LHCN-M2 (cell line): ENCODE measurements around the gene BORCS6. TPM values are rescaled to one million over a fixed set of nuclear protein-coding genes. Genes with fewer than 3 reads are reported as not detected.

Source experiments
- DNase-seq: peaks from one replicate; pipeline ENCODE4 v3.0.0-alpha.2; 2012; ENCODE audit warnings: low read depth
- total RNA-seq: library from RNA; depleted of rRNA; stranded (reverse); fragments of >200 nt; gene quantifications from 2 replicates; pipeline ENCODE4 v1.2.3, GENCODE V29; 2014

BORCS6 gene
- total RNA-seq, 1 experiment from 2014 or later: 6.9 TPM

DNA sequence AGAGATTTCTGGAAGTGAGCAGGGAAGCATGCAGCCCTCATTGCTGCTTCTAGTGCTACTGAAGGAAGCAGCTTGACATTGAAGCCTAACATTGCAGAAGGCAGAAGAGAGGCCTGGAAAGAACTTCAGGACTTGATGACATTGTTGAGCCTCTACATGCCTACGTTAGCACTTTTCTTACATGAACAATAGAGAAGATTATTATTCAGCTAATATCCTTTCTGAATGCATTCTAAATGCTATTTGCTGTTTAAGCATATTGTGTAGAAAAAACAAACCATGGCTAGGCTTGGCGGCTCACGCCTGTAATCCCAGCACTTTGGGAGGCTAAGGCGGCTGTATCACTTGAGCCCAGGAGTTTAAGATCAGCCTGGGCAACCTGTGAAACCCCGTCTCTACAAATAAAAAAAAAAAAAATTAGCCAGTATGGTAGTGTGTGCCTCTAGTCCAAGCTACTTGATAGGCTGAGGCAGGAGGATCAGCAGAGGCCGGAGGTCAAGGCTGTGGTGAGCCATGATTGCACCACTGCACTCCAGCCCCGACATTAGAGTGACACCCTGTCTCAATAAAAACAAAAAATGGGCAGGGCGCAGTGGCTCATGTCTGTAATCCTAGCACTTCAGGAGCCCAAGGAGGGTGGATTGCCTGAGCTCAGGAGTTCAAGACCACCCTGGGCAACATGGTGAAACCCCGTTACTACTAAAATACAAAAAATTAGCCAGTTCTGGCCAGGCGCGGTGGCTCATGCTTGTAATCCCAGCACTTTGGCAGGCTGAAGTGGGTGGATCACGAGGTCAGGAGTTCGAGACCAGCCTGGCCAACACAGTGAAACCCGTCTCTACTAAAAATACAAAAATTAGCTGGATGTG lies 22.6 kb upstream of the BORCS6 start:
- DNase-seq: peak; percentile 81

DNA sequence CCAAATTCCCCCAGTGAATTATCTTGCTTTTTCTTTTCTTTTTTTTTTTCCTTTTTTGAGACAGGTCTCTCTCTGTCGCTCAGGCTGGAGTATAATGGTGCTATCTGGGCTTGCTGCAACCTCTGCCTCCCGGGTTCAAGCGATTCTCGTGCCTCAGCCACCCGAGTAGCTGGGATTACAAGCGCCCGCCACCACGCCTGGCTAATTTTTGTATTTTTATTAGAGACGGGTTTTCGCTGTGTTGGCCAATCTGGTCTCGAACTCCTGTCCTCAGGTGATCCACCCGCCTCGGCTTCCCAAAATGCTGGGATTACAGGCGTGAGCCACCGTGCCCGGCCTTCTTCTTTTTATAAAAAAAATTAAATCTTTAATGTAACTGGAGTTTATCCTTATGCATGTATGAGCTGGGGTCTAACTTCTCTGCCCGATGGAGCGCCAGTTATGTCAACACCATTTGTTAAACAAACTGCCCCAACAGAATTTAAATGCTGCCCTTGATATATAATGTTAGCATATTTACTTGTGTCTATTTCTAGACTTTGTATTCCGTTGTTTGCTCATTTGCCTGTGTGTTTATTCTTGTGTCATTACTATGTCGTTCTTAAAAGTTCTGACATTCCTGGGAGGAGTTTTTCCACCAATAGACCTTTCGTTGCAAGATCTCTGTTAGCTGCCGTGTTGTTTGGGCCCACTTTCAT lies 20.9 kb upstream of the BORCS6 start:
- DNase-seq: no peak

DNA sequence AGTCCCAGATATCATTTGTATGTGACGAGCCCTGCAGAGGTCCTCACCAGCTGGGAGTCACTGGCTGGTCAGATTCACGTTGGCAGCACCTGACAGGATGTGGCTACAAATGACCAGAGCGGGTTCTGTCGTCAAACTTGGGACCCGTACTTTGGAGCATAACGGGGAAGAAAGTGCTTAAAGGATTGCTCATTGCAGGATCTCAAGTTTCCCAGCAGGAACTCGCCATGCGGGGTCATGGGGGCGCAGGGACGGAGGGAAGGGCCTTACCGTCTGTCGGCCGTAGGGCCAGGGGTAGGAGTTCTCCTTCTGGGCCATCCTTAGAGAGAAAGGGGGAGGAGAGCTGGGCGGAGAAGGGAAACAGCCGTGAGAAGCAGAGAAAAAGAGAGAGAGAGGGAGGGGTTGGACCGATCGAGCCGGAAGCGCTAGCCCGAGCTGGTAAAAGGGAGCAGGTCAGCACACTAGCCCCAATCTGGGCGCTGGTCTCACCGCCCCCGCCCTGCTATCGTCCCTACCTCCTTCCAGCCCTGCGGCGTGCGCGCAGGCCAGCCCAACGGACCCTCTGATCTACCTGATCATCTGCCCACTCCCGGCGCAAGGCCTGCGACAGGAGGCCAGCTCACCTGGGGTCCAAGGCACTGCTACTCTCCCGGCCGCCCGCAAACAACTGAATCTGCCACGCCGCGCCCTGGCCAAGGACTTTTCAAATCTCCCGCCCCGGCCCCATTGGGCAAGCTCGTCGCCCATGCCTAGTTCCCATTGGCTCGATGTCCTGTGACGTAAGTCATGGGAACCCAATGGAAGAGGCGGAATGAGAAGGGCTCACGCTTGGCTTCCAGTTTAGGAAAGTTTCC lies 20.2 kb upstream of the BORCS6 start, which contains the start of gene AURKB:
TSS of gene AURKB (minus strand) at position 669 of the 854 bp plus-strand sequence. CDS start at position 318, 351 bp downstream.
- peak; percentile 98 for DNase-seq

DNA sequence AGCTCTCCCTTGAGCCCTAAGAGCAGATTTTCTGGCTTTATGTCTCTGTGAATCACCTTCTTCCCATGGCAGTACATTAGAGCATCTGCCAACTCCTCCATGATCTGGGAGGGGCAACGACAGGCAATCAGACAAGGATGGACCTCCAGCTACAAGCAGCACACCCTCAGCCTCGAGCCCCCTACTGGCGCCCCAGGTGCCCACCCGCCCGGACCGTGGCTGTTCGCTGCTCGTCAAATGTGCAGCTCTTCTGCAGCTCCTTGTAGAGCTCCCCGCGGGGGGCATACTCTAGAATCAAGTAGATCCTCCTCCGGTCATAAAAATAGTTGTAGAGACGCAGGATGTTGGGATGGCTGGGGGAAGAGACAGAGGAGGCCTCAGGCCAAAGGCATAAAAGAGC lies 16.6 kb upstream of the BORCS6 start:
- no peak for DNase-seq

DNA sequence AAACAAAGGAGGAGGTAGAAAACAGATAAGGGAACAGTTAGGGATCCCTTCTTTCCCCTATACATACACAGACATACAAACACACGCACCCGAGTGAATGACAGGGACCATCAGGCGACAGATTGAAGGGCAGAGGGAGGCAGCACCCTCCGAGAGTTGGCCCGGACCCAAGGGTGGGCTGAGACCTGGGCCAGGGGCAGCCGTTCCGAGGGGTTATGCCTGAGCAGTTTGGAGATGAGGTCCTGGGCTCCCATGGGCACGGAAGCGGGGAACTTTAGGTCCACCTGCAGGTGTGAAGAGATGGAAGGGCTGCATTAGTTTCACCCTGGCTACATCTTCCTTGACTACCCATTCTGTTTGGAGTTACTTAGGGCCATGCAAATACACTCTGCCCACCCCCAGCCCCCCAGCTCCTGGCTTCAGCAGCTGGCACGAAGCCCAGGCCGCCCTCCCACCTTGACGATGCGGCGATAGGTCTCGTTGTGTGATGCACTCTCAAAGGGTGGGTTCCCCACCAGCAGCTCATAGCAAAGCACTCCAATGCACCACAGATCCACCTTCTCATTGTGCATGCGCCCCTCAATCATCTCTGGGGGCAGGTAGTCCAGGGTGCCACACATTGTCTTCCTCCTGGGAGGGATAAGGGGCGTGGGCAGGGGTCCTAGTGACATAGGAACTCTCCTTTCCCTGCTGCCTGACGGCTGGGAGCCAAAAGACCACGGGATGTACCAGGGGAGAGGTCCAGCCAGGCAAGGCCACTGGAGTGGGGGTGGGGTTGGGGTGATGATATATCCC lies 15.0 kb upstream of the BORCS6 start:
- DNase-seq: no peak

DNA sequence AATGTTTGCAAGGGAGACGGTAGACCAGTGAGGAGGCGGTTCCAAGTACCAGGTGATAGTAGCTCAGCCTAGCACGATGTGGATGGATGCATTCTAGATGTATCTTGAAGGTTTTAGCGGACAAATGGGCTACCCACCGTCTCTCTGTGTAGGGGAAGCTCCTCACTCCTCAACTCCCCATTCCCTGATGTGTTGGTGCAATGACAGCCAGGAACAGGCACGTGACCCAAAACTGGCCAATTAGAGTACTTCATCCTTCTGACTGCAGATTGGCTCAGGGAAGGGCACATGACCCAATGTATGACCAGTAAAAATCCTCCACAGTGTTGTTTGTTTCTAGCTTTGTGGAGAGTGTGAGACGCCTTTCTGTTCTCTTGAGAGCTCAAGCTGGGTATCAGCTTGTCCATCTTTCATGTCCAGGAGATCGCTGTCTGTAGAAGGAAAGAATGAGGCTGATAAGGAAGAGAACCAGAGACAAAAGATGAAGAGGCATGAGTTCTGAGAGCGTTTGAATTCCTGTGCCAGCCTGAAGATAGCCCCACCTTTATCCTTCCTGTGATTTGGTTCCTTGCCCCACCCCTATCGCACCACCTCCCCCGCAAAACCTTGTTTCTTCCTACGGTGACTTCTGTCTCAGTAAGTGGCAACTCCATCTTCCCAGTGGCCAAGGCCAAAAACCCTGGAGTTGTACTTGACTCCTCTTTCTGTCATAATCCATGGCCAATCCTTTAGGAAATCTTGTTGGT lies 2.3 kb upstream of the BORCS6 start:
- DNase-seq: peak; percentile 78

DNA sequence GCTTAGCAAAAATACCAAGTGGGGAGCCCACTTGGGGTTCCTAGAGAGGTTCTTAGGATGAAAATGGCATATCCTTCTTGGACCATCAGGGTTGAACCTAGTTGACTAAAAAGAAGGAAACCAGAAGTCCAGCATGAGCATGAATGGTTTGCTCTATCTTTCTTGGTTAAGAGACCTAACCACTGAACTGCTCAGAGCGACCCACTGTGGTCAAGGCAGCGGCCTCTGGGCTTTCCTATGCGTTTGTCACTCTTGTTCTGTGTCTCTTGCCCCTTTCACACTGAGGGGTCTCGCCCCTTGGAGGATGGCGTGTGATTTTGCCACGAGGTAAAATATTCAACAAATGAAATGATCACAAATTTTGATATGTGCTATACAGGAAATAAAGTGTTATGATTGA lies 526 bp upstream of the BORCS6 start:
- DNase-seq: no peak

DNA sequence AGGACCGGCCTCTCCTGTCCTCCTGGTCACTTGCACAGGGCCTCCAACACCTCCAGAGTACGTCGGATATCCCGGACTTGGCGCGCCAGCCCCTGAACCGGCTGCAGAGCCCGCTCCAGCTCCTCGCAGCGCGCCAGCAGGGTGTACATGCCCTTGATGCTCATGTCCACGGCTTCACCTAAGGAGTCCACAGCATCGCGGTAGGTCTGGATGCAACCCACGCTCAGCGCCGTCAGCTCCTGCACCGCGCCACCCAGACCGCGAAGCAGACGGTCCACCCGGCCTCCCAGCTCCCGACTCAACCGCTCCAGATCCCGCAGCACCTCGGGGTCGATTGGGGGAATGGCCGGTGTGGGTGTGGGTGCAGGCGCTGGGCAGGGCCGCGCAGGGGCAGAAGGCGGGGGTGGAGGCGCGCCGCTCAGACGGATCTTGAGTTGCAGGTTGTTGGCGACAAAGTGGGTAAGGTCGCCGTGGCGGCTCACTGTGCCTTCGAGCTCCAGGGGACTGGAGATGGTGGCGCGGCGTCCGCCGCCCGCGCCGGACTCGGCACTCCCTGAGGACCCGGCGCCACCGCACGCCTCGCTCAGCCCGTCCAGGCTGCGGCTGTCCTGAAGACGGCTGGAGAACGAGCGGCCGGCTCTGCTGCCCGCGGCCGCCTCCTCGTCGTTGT lies 804 bp downstream of the BORCS6 start:
- DNase-seq: no peak

DNA sequence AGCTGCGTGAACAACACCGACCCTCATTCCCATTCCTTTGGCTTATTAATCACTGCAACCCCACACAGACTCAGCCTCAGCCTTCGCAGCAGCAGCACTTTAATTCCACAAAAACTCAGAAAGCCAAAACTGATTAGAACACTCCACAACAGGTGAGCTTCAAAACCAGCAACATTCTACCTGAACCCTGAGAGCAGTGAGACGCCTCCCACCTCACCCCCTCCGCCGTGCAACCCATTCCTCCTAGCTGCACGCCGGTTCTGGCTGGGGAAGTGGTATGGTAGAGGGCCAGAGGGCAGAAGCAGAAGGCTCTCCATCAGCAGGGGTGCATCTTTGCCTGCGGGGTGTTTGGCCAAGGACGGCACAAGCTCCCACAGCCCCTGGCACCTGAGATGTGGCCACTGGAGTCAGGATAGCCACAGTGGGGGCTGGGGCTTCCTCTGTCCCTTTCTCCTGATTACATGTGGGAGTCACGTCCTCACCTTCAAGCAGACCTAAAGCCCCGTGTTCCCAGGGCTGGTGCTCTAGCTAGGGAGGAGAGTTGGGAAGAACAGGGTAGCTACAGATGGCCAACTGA lies 1.6 kb downstream of the BORCS6 start:
- DNase-seq: no peak

DNA sequence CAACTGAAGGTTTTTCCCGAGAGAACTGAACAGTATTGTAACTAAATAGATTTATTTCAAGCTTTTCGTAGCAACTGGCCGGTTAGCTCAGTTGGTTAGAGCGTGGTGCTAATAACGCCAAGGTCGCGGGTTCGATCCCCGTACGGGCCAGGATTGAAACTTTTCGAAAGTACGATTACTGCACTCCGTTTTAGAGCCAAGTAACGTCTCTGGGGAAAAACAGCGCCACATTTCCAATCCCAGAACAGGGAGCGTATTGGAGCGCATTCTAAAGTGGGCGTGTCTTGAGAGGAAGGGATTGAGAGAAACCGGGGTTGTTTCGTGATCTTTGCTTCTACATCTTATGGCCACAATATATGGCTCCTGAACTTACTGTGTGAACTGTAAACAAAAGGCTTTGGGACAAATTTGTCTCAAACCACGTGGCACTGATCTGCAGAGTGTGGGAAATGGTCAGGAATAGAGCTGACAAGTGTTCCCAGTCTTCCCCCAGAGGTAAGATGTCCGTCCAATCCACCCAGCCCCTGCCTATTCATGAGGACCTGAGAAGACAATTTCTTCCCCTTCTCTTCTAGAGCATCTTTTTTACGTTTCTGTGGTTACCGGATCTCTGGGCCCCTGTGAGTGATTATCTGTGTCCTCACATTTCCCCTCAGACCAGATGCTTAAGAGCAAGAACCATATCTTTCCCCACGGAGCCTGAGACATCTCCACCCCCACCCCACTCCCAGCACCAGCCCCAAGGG lies 2.3 kb downstream of the BORCS6 start:
- peak; percentile 100 for DNase-seq

DNA sequence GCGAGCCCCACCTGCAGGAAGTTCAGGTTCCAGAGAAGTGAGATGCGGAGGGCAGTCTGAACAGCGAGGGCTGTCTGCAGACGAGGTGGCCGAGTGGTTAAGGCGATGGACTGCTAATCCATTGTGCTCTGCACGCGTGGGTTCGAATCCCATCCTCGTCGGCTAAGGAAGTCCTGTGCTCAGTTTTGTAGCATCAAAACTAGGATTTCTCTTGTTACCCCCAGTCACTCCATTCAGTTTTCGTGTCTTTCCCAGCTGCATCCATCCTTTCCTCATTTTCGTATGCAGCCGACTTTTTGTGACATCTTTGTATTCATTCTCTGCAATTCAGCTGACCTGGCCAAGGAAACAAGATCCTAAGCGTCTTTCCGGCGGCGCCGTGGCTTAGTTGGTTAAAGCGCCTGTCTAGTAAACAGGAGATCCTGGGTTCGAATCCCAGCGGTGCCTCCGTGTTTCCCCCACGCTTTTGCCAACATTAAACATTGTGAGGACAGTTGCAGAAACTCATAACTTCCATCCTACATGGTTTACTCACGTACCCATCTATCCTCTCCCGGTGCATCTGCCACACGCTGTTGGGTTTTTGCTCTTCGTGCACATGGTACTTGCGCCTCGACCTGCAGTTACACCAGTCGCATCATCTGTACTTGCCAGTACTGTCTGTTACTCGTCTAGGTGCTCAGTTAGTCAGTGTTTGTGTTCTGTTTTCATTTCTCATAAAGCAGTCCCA lies 3.0 kb downstream of the BORCS6 start:
- peak; percentile 95 for DNase-seq

DNA sequence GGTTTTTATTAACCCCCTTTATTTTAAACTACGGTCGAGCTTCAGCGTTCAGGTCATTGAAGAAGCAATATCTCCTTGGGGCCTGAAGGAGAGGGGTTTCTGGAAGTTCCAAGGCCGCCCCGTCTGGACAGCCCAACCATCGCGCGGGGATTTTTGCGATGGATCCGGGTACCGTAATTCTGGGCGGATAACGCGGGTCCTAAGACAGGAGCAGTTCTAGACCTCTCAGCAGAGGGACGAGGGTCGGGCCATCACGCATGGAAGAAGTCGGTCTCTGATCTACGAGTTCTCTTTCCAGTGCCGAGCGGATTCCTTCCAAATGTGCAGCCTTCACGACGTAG lies 3.6 kb downstream of the BORCS6 start:
- DNase-seq: no peak

DNA sequence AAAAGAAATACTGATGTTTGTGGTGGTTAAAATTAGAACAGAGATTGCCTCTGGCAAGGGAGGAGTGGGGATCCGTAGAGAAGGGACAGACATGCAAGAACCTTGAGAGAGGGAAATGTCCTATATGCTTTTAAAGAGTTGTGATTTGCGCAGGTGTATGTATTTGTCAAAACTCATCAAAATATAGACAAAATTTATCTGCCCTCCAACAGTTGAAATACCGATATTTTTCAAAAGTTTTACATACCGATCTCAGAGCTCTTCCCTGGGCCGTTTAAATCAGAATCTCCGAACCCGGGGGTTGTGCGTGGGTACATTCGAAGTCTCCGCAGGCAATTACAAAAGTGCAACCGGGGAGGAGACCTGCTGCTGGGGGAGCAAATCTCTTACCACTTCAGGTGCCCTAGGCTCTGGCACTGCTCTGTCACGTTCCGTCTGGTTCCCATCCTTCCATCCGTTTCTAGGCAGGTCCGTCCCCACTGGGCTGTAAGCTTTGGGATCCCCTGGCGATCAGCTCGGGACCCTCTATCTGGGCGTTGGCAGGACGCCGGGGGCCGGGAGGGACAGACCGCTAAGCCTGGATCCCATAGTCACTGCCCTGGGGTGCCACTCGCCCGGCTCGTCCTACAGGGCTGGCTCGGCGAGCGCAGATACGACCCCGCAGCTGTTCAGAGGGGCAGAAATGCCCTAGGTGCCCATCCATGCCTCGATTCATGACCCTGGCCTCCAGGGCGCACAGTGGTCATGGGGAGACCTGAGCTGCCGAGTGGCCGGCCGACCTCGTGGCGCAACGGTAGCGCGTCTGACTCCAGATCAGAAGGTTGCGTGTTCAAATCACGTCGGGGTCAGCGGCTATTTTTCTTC lies 4.2 kb downstream of the BORCS6 start:
- DNase-seq: peak; percentile 75

DNA sequence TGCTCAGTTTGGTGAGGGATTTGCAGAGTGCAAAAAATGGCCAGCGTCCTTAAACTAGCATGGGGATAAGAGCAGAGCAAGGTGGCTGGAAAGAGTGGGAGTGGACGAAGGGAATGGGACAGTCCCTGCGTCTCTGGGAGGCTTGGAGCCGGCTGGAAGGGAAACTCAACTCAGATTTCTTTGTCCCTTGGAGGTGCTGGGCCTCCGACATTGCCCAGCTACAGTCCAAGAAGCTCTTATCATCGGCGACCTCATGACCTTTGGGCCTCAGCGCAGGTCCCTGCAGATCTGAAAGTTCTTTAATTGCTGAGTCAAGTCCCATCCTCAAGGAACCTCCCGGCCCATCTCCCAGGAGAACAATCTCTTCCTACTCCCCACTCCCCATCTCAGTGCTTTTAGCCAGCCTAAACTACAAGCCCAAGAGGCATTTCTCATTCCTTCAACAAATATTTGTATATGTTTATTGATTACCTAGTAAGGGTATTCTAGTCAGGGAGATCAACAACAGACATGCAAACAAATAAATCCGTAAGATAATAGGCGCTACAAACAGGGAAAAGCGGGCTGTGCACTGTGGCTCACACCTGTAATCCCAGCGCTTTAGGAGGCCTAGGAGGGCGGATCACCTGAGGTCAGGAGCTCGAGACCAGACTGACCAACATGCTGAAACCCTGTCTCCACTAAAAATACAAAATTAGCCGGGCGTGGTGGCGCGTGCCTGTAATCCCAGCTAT lies 12.8 kb downstream of the BORCS6 start:
- no peak for DNase-seq

DNA sequence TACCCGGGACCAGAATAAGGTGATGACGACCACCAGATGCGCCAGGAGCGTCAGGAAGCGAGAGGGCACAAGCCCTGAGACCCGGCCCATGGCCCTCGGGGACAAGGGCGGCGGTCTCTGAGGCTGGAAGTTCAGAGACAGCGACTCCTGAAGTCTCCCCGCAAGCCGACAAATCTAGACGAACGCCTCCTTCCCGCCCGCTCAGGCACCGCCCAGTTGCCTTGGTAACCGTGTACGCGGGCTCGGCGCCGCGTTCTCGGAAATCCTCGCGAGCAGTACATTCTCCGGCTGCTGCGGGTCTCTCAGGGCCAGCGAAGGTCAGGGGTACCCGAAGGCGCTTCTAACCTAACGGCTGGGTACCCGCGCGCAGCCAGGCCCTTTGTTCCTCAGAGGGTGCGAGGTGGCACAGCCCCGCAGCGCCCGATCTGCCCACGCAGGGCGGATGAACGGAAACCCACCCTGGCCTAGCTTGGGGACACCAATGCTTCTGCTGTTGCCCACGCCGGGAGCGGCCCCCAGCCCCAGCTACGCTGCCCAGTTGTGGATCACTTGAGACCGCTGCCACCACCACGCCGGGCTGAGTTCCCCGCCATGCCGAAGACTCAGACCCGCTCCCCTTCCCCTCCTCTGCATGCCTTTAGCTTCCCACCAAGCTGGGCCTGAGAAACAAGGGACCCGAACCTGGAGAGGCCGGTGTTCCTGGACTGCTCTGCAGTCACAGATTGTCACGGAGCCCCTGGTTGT lies 13.6 kb downstream of the BORCS6 start, which contains the start of gene TMEM107:
TSS of gene TMEM107 (minus strand) at position 184 of the 744 bp plus-strand sequence. CDS start at position 90, 94 bp downstream.
- peak; percentile 75 for DNase-seq
